OCI-LY7 (cell line): ENCODE data around the gene EIPR1.

ENCODE experiments used
- EZH2phosphoT487 ChIP-seq: fragments of 200-600 bp; sonication (generic); IDR thresholded peaks from 2 replicates; pipeline ENCODE4 v1.6.1; 2018; ENCODE audit warnings: low read depth, borderline replicate concordance, mild to moderate bottlenecking, mixed run types, antibody characterized with exemption, low read length, moderate library complexity, mixed read lengths
- TF ChIP-seq, protein P1 (sequence below): fragments of 200-600 bp; sonication (generic); conservative IDR thresholded peaks from 2 replicates; pipeline ENCODE4 v1.5.1; 2014; ENCODE audit warnings: mild to moderate bottlenecking, antibody characterized with exemption, low read length, moderate library complexity, mixed read lengths

DNA sequence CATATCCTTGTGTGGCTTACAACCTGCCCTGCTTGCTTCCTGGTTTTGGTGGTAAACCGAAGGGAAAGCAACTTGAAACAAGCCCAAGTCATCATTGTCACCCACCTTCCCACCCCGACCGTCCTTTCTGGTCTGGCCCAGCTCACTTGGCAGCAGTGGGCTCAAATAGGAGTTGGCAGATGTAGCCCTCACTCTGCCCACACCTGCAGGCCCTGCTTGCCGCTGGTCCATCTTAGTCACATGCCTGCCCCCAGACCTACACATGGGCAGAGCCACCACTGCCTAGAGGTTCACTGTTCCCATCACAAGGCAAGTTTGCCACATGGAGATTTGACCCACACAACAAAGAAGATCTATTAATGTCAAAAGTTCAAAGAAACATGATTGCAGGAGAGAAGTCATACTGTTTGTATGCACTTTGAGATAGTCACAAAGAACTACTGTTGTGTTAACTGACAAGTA lies 9.3 kb downstream of the EIPR1 start:
- TF ChIP-seq, protein P1, sequence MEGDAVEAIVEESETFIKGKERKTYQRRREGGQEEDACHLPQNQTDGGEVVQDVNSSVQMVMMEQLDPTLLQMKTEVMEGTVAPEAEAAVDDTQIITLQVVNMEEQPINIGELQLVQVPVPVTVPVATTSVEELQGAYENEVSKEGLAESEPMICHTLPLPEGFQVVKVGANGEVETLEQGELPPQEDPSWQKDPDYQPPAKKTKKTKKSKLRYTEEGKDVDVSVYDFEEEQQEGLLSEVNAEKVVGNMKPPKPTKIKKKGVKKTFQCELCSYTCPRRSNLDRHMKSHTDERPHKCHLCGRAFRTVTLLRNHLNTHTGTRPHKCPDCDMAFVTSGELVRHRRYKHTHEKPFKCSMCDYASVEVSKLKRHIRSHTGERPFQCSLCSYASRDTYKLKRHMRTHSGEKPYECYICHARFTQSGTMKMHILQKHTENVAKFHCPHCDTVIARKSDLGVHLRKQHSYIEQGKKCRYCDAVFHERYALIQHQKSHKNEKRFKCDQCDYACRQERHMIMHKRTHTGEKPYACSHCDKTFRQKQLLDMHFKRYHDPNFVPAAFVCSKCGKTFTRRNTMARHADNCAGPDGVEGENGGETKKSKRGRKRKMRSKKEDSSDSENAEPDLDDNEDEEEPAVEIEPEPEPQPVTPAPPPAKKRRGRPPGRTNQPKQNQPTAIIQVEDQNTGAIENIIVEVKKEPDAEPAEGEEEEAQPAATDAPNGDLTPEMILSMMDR = no peak
- TF ChIP-seq EZH2phosphoT487 = no peak
